ENCODE results near the gene NRXN2. TPM values are rescaled to one million over a fixed set of nuclear protein-coding genes. Genes with fewer than 3 reads are reported as not detected.

The NRXN2 gene
- total RNA-seq, 4 donors from 2014 or later = 1.6 to 4.2 (median 3.0) TPM

- DNase-seq = no peak
These were observed 2.0 kb upstream of the NRXN2 start for GRCh38 chr11:64724863-64725532.

GRCh38 chr11:64723907-64724862, 1.2 kb upstream of the NRXN2 start:
- Histone ChIP-seq H3K4me3 (peak overlapping the region in 1 of 4 donors; percentile 79), H3K27me3 (peaks cover 0 to 5% of the 10 kb centered on the region in 2 donors), H3K4me1 (peaks cover 0 to 12% (median 0%) of the 10 kb centered on the region in 4 donors), H3K9me3 (no peaks in the 10 kb centered on the region), H3K27ac (peak overlapping the region in 1 of 4 donors; percentile 73), H3K36me3 (no peaks in the 10 kb centered on the region)
- DNase-seq = no peak
- TF ChIP-seq CTCF (IDR thresholded peaks at IDR 0.05) (no peak), POLR2A (IDR thresholded peaks at IDR 0.05) (no peak)

More at GRCh38 chr11:64724863-64725532, 2.0 kb upstream of the NRXN2 start:
- H3K9me3 ChIP-seq = no peaks in the 10 kb centered on the region
- no peak overlapping the region for H3K4me3 ChIP-seq
- H3K36me3 ChIP-seq = no peaks in the 10 kb centered on the region
- no peak overlapping the region for H3K27ac ChIP-seq
- no peak for TF ChIP-seq CTCF (IDR thresholded peaks at IDR 0.05)
- TF ChIP-seq POLR2A (IDR thresholded peaks at IDR 0.05) = no peak
- peaks cover 0 to 5% of the 10 kb centered on the region in 2 donors for H3K27me3 ChIP-seq
- H3K4me1 ChIP-seq = peaks cover 0 to 12% (median 0%) of the 10 kb centered on the region in 4 donors

GRCh38 chr11:64722141-64723065, 594 bp downstream of the NRXN2 start:
- Histone ChIP-seq H3K4me1 (peaks cover 0 to 12% (median 0%) of the 10 kb centered on the region in 4 donors), H3K4me3 (peak overlapping the region in 1 of 4 donors; percentile 79), H3K27ac (no peak overlapping the region), H3K27me3 (peaks cover 0 to 5% of the 10 kb centered on the region in 2 donors), H3K36me3 (no peaks in the 10 kb centered on the region), H3K9me3 (no peaks in the 10 kb centered on the region)
- DNase-seq = no peak
- no peak for TF ChIP-seq CTCF (IDR thresholded peaks at IDR 0.05)
- TF ChIP-seq POLR2A (IDR thresholded peaks at IDR 0.05) = no peak

- H3K9me3 ChIP-seq = no peaks in the 10 kb centered on the region
- DNase-seq = no peak
- H3K27me3 ChIP-seq = peaks cover 0 to 10% of the 10 kb centered on the region in 2 donors
- H3K4me1 ChIP-seq = peaks cover 0 to 12% (median 0%) of the 10 kb centered on the region in 4 donors
- H3K27ac ChIP-seq = no peak overlapping the region
- no peak overlapping the region for H3K4me3 ChIP-seq
- TF ChIP-seq CTCF (IDR thresholded peaks at IDR 0.05) (no peak), POLR2A (IDR thresholded peaks at IDR 0.05) (no peak)
- H3K36me3 ChIP-seq = no peaks in the 10 kb centered on the region
These were observed 1.7 kb downstream of the NRXN2 start for GRCh38 chr11:64721359-64721699.
